Stimulated activated CD8-positive, alpha-beta memory T cell treated with anti-CD3 and anti-CD28 coated beads, Interleukin-15, amount 100 ng/mL, for 48 hours (primary cell): ENCODE measurements around the gene NACC2.
"Not testable (repeated sequence)": the region's sequence is repeated elsewhere in the genome, so short reads cannot be mapped to it uniquely, and the experiment has no call there.

Experiments
- DNase-seq, 2 donors: peaks; one replicate each; pipeline ENCODE4 v3.0.0-alpha.2; 2020; ENCODE audit warnings: low read depth in 2 of 2

NACC2 gene

DNA sequence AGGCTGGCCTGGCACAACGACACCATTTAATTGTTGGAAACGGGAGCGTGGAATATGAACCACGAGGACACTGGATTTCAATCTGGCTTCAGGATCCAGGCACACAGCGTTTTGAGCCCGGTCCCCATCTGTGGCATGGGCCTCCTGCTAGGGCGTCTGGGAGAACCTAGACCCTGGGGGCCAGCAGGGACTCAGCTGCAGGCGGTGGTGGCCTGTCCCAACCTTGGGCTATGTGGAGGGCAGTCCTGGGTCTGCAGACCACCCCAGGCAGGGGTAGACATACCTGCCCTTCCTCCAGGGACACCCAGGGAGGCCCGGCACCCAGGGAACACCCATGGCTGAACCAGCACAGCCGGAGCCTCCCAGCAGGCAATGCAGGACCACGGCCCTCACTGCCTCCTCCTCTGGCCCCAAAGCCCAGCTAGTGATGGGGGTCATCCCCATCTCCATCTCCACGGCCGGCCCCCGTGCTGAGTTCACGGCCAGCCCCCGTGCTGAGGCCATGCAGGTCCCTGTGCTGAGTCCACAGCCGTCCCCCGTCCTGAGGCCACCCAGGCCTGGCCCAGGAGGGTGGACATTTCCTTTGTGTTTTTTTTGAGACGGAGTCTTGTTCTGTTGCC lies 115.4 kb downstream of the NACC2 start:
- DNase-seq: no peak

DNA sequence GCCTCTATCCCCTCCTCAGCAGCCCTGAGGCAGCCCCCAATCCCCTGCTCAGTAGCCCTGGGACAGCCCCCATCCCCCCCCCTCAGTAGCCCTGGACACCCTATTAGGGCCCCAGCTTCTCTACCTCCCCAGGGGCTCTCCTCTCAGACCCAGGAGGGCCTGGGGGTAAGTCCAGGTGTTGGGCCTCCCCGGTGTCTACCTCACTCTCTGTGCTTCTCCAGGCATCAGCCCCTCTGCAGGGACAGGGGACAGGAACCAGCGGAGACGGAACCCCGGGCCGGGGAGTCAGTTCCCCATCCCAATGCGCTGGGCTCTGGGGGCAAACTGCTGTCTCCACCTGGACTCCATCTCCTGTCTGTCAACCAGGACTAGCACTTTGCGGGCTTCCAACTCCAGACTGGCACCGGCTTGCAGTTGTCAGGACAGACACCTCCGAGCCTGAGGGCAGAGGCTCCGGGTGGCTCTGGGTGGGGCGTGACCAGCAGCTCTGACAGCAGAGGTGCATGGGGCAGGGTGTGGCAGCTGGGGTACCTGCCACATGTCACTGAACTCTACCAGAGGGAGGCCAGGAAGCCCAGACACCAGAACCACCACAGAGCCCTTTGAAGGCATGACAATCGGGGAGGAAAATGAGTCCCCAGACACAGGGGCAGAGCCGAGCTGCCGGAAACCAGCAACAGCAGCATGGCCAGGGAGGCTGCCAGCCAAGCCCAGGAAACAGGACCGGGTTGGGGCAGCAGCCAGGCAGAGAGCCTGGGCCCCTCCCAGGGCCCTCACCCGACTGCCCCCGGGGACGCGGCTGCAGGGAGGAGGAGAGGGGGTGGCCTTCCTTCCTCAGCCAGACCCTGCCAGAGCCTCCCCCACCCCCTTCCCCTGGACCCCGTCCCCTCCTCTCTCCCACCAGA lies 116.2 kb downstream of the NACC2 start:
- DNase-seq: no peak

DNA sequence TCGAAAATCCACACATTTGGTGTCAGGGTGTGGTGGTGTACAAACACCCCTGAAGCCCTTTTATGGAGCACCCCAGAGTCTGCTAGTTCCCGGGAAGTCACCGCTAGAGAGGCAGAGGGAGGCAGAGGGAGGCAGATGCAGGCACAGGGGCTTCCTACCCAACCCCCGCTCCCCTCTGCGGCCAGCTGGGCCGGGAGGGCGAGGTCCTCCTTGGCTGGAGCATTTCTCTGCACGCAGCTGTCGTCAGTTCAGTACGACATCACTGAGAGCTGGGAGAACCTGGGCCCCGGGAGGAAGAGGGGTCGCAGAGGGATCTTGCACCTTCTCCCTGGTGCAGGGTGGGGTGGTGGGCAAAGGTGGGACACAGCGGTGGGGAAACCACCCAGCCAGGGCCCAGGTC lies 118.1 kb downstream of the NACC2 start:
- DNase-seq: no peak

- no peak for DNase-seq
Observed at GRCh38 chr9:135976531-135976930, 118.6 kb downstream of the NACC2 start.

GRCh38 chr9:135975834-135976233 lies 119.3 kb downstream of the NACC2 start:
- DNase-seq: no peak

GRCh38 chr9:135974220-135974573 lies 120.9 kb downstream of the NACC2 start:
- no peak for DNase-seq

DNA sequence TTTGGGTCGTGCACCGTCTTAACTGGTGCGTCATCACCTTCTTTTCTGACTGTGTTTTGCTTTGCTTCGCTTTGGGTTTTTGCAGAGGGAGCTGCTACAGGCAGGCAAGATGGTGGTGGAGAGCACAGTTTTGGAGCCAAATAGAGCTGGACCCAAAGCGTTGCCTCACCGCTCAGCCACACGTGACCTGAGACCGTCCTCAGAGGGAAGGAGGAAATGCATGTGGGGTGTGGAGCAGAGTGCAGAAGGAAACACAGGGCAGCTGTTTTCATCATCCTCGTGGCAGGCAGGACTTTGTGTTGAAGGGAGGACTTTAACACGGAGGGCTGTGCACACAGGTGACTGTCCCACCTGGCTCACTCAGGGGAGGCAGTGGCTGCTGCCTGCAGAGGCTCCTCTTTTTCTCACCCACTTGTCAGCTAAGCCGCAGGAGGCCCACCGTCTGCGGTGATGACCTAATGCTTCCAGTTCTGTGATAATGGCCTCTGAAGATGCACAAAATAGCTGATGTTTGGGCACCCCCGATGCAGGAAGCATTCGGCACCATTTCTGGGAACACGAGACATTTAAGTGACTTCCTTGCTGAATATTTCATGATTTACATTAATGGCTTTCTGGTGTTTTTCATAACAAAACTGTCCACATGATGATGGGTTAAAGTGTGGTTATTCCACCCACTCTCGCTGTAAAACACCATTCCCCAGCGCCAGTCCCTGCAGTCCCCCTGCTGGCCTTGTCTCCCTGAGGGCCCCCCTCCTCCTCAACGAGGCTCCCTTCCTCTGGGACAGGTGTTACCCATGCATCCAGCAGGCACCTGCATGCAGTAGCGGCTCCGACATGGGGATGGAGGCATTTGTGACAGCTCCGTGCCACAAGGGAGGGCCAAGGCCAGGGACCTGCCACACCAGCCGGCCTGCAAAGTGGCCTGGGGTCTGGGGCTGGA lies 121.5 kb downstream of the NACC2 start:
- DNase-seq: no peak

DNA sequence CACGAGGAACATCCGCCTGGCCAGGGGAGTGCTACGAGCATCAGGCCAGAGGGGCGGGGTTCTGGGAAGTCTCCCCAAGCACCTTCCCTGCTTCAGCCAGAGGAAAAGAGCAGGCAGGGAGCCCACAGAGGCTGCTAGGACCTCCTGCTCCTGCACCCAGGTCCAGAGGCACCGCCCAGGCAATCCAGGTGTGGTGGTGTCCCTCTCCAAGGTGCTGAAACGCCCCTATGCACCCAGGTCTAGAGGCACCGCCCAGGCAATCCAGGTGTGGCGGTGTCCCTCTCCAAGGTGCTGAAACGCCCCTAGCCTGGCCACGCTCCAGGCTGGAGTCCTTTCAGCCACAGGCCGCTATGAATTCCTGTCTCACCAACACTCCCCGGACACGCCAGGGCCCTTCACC lies 123.2 kb downstream of the NACC2 start:
- DNase-seq: no peak

GRCh38 chr9:135971111-135971766 lies 123.8 kb downstream of the NACC2 start:
- DNase-seq: no peak

DNA sequence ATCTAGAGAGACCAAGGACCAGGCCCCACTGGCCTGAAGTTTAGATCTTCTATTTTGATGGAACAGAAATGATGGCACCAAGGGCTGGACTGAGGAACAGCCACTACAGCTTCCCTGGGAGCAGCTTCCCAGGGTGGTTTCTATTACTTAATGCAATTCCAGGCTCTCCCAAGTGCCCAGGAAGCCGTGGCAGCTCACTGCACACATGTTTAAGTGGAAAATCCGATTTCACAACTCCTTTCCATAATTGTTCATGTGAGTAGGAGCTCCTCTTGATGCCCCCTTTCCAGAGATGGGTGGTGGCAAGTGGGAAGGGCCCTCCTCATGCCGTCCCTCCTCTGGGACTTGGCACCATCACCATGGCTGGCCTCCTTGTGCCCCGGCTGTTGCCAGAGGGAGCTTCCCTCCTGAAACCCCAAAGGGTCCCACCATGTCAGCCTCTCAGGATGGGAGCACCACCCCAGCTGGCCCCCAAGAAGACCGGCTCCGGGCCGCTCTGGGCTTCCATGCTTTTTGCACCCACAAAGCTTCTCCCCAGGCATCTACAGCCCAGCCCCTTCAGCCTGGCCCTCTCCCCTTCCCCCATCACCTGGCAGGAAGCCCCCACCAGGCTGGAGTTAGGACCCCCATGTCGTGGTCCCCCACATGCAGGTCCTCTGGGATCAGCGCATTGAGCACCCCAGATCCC lies 124.8 kb downstream of the NACC2 start:
- DNase-seq: no peak

GRCh38 chr9:135969064-135969683 lies 125.9 kb downstream of the NACC2 start:
- no peak for DNase-seq

DNA sequence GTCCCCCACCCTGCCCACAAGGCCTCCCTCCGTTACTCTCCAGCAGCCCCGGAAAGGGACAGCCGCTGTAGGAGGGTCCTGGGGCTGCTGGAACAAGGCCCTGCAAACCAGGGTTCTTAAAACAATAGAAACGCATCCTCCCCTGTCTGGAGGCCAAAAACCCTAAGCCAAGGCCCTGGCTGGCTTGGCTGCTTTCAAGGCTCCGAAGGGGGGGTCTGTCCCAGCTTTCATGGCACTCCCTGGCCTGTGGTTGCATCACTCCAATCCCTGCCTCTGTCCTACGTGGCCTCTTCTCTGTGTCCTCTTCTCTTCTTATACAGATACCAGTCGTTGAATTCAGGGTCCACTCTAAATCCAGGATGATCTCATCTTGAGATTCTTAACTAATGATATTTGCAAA lies 126.5 kb downstream of the NACC2 start:
- no peak for DNase-seq

DNA sequence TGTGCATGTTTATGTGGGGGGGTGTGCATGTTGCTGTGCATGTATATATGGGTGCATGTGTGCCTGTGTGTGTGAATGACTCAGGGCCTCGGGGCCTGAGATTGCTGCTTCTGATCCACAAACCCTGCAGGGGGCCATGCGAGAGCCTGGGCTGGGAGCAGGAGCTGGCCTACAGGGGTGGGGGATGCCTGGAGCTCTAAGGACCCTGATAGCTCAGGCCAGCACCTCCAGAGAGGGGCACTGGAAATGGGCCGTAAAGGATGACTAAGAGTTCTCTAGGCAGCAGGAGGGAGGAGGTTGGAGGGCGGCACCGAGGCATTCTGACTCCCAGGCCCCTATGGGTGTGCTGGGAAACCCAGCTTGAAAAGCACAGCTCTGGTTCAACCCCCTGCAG lies 127.0 kb downstream of the NACC2 start:
- DNase-seq: no peak

DNA sequence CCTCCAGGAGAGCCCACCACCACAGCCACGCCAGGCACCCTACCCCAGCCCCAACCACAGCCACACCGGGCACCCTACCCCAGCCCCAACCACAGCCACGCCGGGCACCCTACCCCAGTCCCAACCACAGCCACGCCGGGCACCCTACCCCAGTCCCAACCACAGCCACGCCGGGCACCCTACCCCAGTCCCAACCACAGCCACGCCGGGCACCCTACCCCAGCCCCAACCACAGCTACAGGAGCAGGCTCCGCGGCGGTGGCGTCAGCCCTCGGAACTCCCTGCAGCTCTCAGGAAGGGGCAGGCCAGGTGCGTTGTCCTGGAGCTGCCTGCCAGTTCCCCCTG lies 128.2 kb downstream of the NACC2 start:
- DNase-seq: not testable (repeated sequence)

DNA sequence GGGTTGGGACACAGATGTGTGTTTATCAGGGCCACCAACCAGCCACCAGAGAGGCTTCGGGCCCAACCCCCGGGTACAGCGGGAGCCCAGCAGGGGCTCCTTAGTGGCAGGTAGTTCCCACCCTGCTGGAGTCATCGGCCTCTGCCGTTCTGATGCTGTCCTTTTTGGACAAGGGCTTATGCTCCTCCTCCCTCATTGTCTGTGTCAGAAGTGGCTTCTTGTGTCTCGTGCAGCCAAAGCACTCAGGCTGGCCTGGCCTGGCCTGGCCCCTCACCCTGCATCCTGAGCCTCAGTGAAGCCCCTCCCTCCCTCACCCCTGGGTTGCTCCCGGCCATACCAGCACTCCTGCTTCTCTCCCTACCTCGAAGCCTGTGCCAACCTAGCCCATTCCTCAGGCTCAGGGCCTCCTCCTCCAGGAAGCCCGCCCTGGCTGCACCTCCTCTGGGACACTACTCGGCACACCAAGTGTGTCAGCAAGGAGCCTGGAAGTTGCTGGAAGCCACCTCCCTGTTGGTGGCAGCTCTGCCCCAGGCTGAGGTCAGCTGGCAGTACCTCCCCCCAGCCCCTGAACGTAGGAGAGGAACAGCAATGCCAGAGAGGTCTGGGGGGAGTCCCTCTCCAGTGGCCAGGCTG lies 129.8 kb downstream of the NACC2 start:
- DNase-seq: no peak

DNA sequence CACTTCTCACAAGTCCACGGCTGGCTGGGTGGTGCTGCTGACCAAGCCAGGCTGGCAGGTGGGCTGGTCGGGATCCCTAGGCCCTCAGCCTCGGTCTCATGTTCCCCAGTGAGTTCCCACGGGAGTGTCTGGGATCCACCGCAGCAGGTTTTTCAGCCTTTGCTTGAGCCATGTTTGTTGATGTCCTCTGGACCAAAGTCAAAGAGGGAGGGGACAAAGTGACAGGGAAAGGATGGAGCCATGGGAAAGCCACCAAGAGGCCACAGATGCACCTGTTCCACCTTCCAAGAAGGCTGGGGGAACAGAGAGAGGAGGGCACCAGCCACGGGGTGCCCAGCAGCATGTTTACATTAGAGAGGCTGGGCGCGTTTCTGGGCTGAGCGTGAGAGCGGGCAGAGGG lies 131.2 kb downstream of the NACC2 start:
- DNase-seq: no peak

DNA sequence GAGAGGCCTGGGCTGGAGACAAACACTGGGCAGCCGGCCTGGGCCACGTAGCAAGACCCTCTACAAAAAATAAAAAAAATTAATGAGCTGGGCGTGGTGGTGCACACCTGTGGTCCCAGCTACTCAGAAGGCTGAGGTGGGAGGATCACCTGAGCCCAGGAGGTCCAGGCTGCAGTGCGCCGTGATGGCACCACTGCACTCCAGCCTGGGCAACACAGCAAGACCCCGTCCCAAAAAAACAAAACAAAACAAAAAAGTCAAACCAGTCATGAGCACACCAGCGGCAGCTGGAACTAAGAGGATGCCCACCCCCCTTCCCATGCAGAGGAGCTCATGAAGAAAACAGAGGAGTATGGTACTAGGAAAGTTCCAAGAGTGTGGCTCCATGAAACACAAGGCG lies 131.8 kb downstream of the NACC2 start:
- DNase-seq: no peak

GRCh38 chr9:135962696-135963307 lies 132.3 kb downstream of the NACC2 start:
- no peak for DNase-seq

GRCh38 chr9:135961811-135962695 lies 133.0 kb downstream of the NACC2 start:
- no peak for DNase-seq
